HEK293 (cell line): ENCODE measurements around the gene PCNX3.
A peak's percentile ranks its signal among the peaks of the same experiment; 100 is the strongest.

Experiments used
- CTCF ChIA-PET: fragments of 350-600 bp; formaldehyde crosslinking; extraction: SDS; loops from one replicate; lab custom pipeline; 2021; ENCODE audit warnings: antibody characterized with exemption; lab: Yijun Ruan, JAX
- POLR2A ChIA-PET: fragments of 300-600 bp; formaldehyde crosslinking; extraction: SDS; loops from one replicate; lab custom pipeline; 2020; ENCODE audit warnings: antibody characterized with exemption, inconsistent platforms; lab: Yijun Ruan, JAX
- H3K27ac ChIP-seq: fragments of 200-500 bp; sonication (Bioruptor generic); 2 replicates; pipeline ENCODE4 v1.5.1; 2014; ENCODE audit warnings: low read depth, low read length, control low read depth, inconsistent platforms; ENCODE audit errors: extremely low read depth
- H3K36me3 ChIP-seq, 2 experiments: fragments of 200-500 bp in 1 of 2; sonication (Bioruptor generic) in 1 of 2; 1 replicate in 1 of 2; 2 replicates in 1 of 2; pipeline ENCODE4 v1.5.1; 2014 to 2017; ENCODE audit warnings: inconsistent platforms in 2 of 2, low read length in 2 of 2; ENCODE audit not compliant: control insufficient read depth in 2 of 2, insufficient read depth in 1 of 2
- H3K4me1 ChIP-seq: fragments of 200-500 bp; sonication (Bioruptor generic); 2 replicates; pipeline ENCODE4 v1.5.1; 2014; ENCODE audit warnings: mild to moderate bottlenecking, low read length, inconsistent platforms; ENCODE audit not compliant: control insufficient read depth, insufficient read depth
- H3K4me3 ChIP-seq: 2 replicates; pipeline ENCODE4 v1.5.1; 2011; ENCODE audit warnings: low read depth, mild to moderate bottlenecking, control low read depth, low read length, moderate library complexity
- H3K9me3 ChIP-seq: fragments of 200-500 bp; sonication (Bioruptor generic); 2 replicates; pipeline ENCODE4 v1.5.1; 2014; ENCODE audit warnings: low read depth, low read length, inconsistent platforms; ENCODE audit not compliant: control insufficient read depth, insufficient read depth
- EGR2 ChIP-seq: fragments of 450-650 bp; formaldehyde crosslinking; IDR thresholded peaks from 2 replicates; pipeline ENCODE4 v1.5.1; 2016; ENCODE audit warnings: low read depth, missing biosample characterization, missing genetic modification characterization
- GLIS1 ChIP-seq: fragments of 450-650 bp; formaldehyde crosslinking; IDR thresholded peaks from 2 replicates; pipeline ENCODE4 v1.5.1; 2016; ENCODE audit warnings: missing biosample characterization, missing genetic modification characterization
- GLIS2 ChIP-seq: fragments of 450-650 bp; formaldehyde crosslinking; IDR thresholded peaks from 2 replicates; pipeline ENCODE4 v1.5.1; 2016; ENCODE audit warnings: missing biosample characterization, missing genetic modification characterization
- KLF1 ChIP-seq: fragments of 450-650 bp; formaldehyde crosslinking; IDR thresholded peaks from 2 replicates; pipeline ENCODE4 v1.5.1; 2016; ENCODE audit warnings: missing biosample characterization, missing genetic modification characterization
- KLF10 ChIP-seq: fragments of 450-650 bp; IDR thresholded peaks from 2 replicates; pipeline ENCODE4 v1.5.1; 2018; ENCODE audit warnings: missing biosample characterization, mild to moderate bottlenecking, missing genetic modification characterization
- KLF7 ChIP-seq: fragments of 450-650 bp; formaldehyde crosslinking; IDR thresholded peaks from 2 replicates; pipeline ENCODE4 v1.5.1; 2016; ENCODE audit warnings: missing biosample characterization, missing genetic modification characterization, borderline replicate concordance
- SP2 ChIP-seq: fragments of 450-650 bp; formaldehyde crosslinking; IDR thresholded peaks from 2 replicates; pipeline ENCODE4 v1.5.1; 2016; ENCODE audit warnings: missing biosample characterization, missing genetic modification characterization
- ZBTB17 ChIP-seq: fragments of 450-650 bp; formaldehyde crosslinking; IDR thresholded peaks from 2 replicates; pipeline ENCODE4 v1.5.1; 2016; ENCODE audit warnings: missing biosample characterization, missing genetic modification characterization
- ZBTB26 ChIP-seq: fragments of 450-650 bp; formaldehyde crosslinking; optimal IDR thresholded peaks from 2 replicates; pipeline ENCODE3; 2016; ENCODE audit warnings: missing biosample characterization, mild to moderate bottlenecking, missing genetic modification characterization
- ZBTB8A ChIP-seq: fragments of 450-650 bp; formaldehyde crosslinking; IDR thresholded peaks from 2 replicates; pipeline ENCODE4 v1.5.1; 2016; ENCODE audit warnings: missing biosample characterization, missing genetic modification characterization
- ZFP37 ChIP-seq: fragments of 450-650 bp; formaldehyde crosslinking; IDR thresholded peaks from 2 replicates; pipeline ENCODE4 v1.5.1; 2016; ENCODE audit warnings: missing biosample characterization, missing genetic modification characterization
- ZFP69B ChIP-seq: fragments of 450-650 bp; formaldehyde crosslinking; IDR thresholded peaks from 2 replicates; pipeline ENCODE4 v1.5.1; 2016; ENCODE audit warnings: missing biosample characterization, missing genetic modification characterization
- ZNF138 ChIP-seq: fragments of 450-650 bp; formaldehyde crosslinking; IDR thresholded peaks from 2 replicates; pipeline ENCODE4 v1.5.1; 2016; ENCODE audit warnings: missing biosample characterization, missing genetic modification characterization, borderline replicate concordance
- ZNF280C ChIP-seq: fragments of 450-650 bp; formaldehyde crosslinking; IDR thresholded peaks from 2 replicates; pipeline ENCODE4 v1.5.1; 2016; ENCODE audit warnings: missing biosample characterization, missing genetic modification characterization
- ZNF324 ChIP-seq: fragments of 450-650 bp; formaldehyde crosslinking; IDR thresholded peaks from 2 replicates; pipeline ENCODE4 v1.5.1; 2016; ENCODE audit warnings: missing biosample characterization, missing genetic modification characterization
- ZNF791 ChIP-seq: fragments of 450-650 bp; formaldehyde crosslinking; IDR thresholded peaks from 2 replicates; pipeline ENCODE4 v1.5.1; 2016; ENCODE audit warnings: missing biosample characterization, missing genetic modification characterization
- ZNF830 ChIP-seq: fragments of 450-650 bp; IDR thresholded peaks from 2 replicates; pipeline ENCODE4 v1.5.0; 2018; ENCODE audit warnings: missing biosample characterization, missing genetic modification characterization, low read depth, mild to moderate bottlenecking, moderate library complexity
- TF ChIP-seq, protein P1 (sequence below): fragments of 450-650 bp; formaldehyde crosslinking; IDR thresholded peaks from 2 replicates; pipeline ENCODE4 v1.5.1; 2016; ENCODE audit warnings: missing biosample characterization, missing genetic modification characterization
- TF ChIP-seq, protein P2 (sequence below): fragments of 450-650 bp; formaldehyde crosslinking; IDR thresholded peaks from 2 replicates; pipeline ENCODE4 v1.5.1; 2016; ENCODE audit warnings: missing biosample characterization, missing genetic modification characterization
- TF ChIP-seq, protein P3 (sequence below): fragments of 450-650 bp; formaldehyde crosslinking; IDR thresholded peaks from 2 replicates; pipeline ENCODE4 v1.5.1; 2016; ENCODE audit warnings: missing biosample characterization, missing genetic modification characterization

PCNX3 gene

DNA sequence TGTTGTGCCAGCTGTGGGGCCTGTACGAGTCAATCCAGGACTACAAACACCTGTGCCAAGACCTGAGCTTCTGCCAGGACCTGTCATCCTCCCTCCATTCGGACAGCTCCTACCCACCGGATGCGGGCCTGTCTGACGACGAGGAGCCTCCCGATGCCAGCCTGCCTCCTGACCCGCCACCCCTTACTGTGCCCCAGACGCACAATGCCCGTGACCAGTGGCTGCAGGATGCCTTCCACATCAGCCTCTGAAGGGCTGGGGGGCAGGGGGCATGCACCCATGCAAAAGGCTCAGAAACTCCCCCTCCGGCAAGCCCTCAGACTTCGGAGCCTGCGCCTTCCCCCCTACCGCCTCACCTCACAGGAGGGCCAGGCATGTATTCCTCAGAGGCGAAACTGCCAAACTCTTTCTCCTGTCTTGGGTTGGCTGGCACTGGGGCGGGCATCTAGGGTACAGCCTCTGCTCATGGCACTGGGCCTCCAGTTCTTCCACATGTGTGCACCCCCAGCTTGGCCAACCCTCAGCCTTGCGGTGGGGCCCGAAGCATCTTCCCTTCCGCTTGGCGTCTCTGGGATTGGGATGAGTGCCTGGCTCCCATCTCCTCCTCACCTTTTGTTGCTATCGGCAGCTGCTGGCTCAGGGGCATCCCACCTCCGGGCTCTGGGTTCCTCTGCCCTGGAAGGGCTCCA, 42.0 kb upstream of the PCNX3 start:
- CTCF ChIA-PET: interaction anchor here (0.6 to 5.6 kb wide), 14 partner anchors 9 to 436 kb away, joined by 3 to 133 read pairs (median 6); partner anchors contain the start of gene LTBP3
- POLR2A ChIA-PET: interaction anchor here (0.9 to 4.2 kb wide), 9 partner anchors 10 to 151 kb away, joined by 3 to 39 read pairs (median 4); partner anchors contain the start of genes MALAT1, NEAT1 and PCNX3
- no peaks in the 10 kb centered on the region for H3K9me3 ChIP-seq
- TF ChIP-seq ZFP69B (tag by site-specific recombination): peak; percentile 42; the same call in 1 of the 2 replicates
- TF ChIP-seq ZBTB17 (tag by site-specific recombination): peak; percentile 56; the same call in 1 of the 2 replicates
- TF ChIP-seq ZNF138 (tag by site-specific recombination): no peak
- TF ChIP-seq ZNF280C (tag by site-specific recombination): no peak
- TF ChIP-seq ZBTB8A (tag by site-specific recombination): 0 out of 2 replicates have a peak, but pooled peaks have one; percentile 43
- TF ChIP-seq GLIS2 (tag by site-specific recombination): peak; percentile 13; the same call in 1 of the 2 replicates
- TF ChIP-seq, protein P1, sequence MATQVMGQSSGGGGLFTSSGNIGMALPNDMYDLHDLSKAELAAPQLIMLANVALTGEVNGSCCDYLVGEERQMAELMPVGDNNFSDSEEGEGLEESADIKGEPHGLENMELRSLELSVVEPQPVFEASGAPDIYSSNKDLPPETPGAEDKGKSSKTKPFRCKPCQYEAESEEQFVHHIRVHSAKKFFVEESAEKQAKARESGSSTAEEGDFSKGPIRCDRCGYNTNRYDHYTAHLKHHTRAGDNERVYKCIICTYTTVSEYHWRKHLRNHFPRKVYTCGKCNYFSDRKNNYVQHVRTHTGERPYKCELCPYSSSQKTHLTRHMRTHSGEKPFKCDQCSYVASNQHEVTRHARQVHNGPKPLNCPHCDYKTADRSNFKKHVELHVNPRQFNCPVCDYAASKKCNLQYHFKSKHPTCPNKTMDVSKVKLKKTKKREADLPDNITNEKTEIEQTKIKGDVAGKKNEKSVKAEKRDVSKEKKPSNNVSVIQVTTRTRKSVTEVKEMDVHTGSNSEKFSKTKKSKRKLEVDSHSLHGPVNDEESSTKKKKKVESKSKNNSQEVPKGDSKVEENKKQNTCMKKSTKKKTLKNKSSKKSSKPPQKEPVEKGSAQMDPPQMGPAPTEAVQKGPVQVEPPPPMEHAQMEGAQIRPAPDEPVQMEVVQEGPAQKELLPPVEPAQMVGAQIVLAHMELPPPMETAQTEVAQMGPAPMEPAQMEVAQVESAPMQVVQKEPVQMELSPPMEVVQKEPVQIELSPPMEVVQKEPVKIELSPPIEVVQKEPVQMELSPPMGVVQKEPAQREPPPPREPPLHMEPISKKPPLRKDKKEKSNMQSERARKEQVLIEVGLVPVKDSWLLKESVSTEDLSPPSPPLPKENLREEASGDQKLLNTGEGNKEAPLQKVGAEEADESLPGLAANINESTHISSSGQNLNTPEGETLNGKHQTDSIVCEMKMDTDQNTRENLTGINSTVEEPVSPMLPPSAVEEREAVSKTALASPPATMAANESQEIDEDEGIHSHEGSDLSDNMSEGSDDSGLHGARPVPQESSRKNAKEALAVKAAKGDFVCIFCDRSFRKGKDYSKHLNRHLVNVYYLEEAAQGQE (tag by site-specific recombination): peak; percentile 58; the same call in 1 of the 2 replicates
- TF ChIP-seq, protein P2, sequence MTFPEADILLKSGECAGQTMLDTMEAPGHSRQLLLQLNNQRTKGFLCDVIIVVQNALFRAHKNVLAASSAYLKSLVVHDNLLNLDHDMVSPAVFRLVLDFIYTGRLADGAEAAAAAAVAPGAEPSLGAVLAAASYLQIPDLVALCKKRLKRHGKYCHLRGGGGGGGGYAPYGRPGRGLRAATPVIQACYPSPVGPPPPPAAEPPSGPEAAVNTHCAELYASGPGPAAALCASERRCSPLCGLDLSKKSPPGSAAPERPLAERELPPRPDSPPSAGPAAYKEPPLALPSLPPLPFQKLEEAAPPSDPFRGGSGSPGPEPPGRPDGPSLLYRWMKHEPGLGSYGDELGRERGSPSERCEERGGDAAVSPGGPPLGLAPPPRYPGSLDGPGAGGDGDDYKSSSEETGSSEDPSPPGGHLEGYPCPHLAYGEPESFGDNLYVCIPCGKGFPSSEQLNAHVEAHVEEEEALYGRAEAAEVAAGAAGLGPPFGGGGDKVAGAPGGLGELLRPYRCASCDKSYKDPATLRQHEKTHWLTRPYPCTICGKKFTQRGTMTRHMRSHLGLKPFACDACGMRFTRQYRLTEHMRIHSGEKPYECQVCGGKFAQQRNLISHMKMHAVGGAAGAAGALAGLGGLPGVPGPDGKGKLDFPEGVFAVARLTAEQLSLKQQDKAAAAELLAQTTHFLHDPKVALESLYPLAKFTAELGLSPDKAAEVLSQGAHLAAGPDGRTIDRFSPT (tag by site-specific recombination): peak; percentile 62
- no peak for TF ChIP-seq ZNF830
- TF ChIP-seq ZNF791 (tag by site-specific recombination): no peak
- TF ChIP-seq, all 188 proteins: peak for 6
- Histone ChIP-seq H3K36me3 (peaks cover 0 to 13% of the 10 kb centered on the region in 2 experiments; a peak in 1 of 3 replicates), H3K4me3 (peak overlapping the region; percentile 60), H3K27ac (peak overlapping the region; percentile 57), H3K4me1 (peaks cover 17% of the 10 kb centered on the region; the same call in 1 of the 2 replicates)

DNA sequence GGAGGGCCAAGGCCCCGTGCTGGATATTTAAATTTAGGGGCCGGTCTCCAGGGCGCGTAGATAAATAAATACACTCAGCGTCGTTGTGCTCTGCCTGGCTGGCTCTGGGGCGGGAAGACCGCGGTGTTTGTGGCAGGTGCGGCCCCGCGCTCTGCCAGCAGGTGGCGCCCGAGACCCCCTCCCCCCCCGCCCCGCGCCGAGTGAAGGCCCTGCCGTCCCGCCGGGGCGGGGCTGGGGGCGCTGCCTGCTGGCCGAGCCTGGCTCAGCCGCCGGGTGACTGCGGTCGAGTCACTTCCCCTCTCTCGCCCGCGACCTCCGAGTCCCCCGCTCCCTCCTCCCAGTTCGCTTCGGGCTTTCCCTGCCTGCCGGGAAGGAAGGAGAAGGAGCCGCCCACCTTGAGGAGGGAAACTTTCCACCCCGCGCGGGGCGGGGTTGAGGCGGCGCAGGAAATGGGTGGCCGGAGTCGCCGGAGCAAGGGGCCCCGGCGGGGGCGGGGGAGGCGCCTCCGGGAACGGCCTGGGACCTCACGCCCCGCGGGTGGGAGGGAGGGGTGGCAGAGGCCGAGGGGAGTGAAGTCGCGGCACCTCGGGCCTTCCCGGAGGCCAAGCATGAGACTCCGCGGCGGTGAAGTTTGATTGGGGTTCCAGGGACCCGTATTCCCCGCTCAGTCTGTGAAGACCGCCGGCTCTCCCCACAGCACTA, 41.3 kb upstream of the PCNX3 start:
- Histone ChIP-seq H3K9me3 (no peaks in the 10 kb centered on the region), H3K27ac (peak overlapping the region; percentile 57), H3K36me3 (peaks cover 0 to 10% of the 10 kb centered on the region in 2 experiments; a peak in 1 of 3 replicates), H3K4me3 (peak overlapping the region; percentile 39), H3K4me1 (peaks cover 17% of the 10 kb centered on the region; the same call in 1 of the 2 replicates)
- CTCF ChIA-PET: interaction anchor here (1.2 to 5.6 kb wide), 6 partner anchors 13 to 41 kb away, joined by 4 to 133 read pairs (median 10); no protein-coding TSS in a partner anchor
- POLR2A ChIA-PET: interaction anchor here (1.1 kb wide), 1 partner anchor 19 kb away, joined by 3 read pairs; no protein-coding TSS in a partner anchor
- TF ChIP-seq KLF1 (tag by site-specific recombination): peak; percentile 45; the same call in 1 of the 2 replicates
- TF ChIP-seq ZBTB26: peak; percentile 37
- peak; percentile 22; the same call in 1 of the 2 replicates for TF ChIP-seq GLIS1 (tag by site-specific recombination)
- TF ChIP-seq, protein P3, sequence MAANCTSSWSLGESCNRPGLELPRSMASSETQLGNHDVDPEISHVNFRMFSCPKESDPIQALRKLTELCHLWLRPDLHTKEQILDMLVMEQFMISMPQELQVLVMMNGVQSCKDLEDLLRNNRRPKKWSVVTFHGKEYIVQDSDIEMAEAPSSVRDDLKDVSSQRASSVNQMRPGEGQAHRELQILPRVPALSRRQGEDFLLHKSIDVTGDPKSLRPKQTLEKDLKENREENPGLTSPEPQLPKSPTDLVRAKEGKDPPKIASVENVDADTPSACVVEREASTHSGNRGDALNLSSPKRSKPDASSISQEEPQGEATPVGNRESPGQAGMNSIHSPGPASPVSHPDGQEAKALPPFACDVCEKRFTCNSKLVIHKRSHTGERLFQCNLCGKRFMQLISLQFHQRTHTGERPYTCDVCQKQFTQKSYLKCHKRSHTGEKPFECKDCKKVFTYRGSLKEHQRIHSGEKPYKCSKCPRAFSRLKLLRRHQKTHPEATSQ: 0 out of 2 replicates have a peak, but pooled peaks have one; percentile 23
- peak; percentile 85; the same call in 1 of the 2 replicates for TF ChIP-seq KLF10 (tag by site-specific recombination)
- peak; percentile 7; the same call in 1 of the 2 replicates for TF ChIP-seq ZFP69B (tag by site-specific recombination)
- TF ChIP-seq ZFP37 (tag by site-specific recombination): no peak
- TF ChIP-seq ZNF324: no peak
- peak; percentile 22; the same call in 1 of the 2 replicates for TF ChIP-seq EGR2 (tag by site-specific recombination)
- peak; percentile 85 for TF ChIP-seq SP2
- no peak for TF ChIP-seq KLF7
- TF ChIP-seq ZNF830: no peak
